ENCODE results near the gene CDON.

CDON gene

GRCh38 chr11:125945797-125946520 is 116.7 kb downstream of the CDON start, which contains the start of gene VSIG10L2:
VSIG10L2 (plus strand) TSS chr11:125946044; CDS start chr11:125946056, 12 bp downstream.
- no peaks in the 10 kb centered on the region for H3K9me3 ChIP-seq (ENCODE audit: insufficient read depth, low read depth, low read length)
- H4K20me1 ChIP-seq (ENCODE audit: insufficient read depth, low read length, poor library complexity, severe bottlenecking), result no peaks in the 10 kb centered on the region
- no peak within 1 kb of the TSS for H3K4me3 ChIP-seq (ENCODE audit: low read length, poor library complexity, severe bottlenecking)
- H3K9ac ChIP-seq (ENCODE audit: low read depth, low read length, poor library complexity, severe bottlenecking), result no peak within 1 kb of the TSS
- no peaks in the 10 kb centered on the region for H3K9me2 ChIP-seq (replicated peaks; ENCODE audit: low read depth, low read length)
- no peaks in the 10 kb centered on the region for H3K4me1 ChIP-seq (ENCODE audit: insufficient read depth, low read length, poor library complexity, severe bottlenecking)
- no peaks in the 10 kb centered on the region for H3K36me3 ChIP-seq (ENCODE audit: insufficient read depth, low read length)
- no peak within 1 kb of the TSS for H2AFZ ChIP-seq (ENCODE audit: low read length)
- H3K79me2 ChIP-seq (ENCODE audit: insufficient read depth, low read length), result no peaks in the 10 kb centered on the region
- H3K4me2 ChIP-seq (ENCODE audit: low read depth, low read length, poor library complexity, severe bottlenecking), result no peak within 1 kb of the TSS
- TF ChIP-seq EZH2phosphoT487 (IDR thresholded peaks at IDR 0.05; ENCODE audit: borderline replicate concordance) (no peak), CTCF (conservative IDR thresholded peaks at IDR 0.05; ENCODE audit: low read length) (no peak)
- no peaks in the 10 kb centered on the region for H3K27me3 ChIP-seq (ENCODE audit: insufficient read depth, low read length, poor library complexity, severe bottlenecking)
- H3F3A ChIP-seq (ENCODE audit: low read depth), result no peaks in the 10 kb centered on the region

GRCh38 chr11:125945011-125945796 is 117.5 kb downstream of the CDON start:
- H3K4me1 ChIP-seq (ENCODE audit: insufficient read depth, low read length, poor library complexity, severe bottlenecking), result no peaks in the 10 kb centered on the region
- H3K9ac ChIP-seq (ENCODE audit: low read depth, low read length, poor library complexity, severe bottlenecking), result no peak overlapping the region
- TF ChIP-seq CTCF (conservative IDR thresholded peaks at IDR 0.05; ENCODE audit: low read length) (no peak), EZH2phosphoT487 (IDR thresholded peaks at IDR 0.05; ENCODE audit: borderline replicate concordance) (no peak)
- H3K9me2 ChIP-seq (replicated peaks; ENCODE audit: low read depth, low read length), result no peaks in the 10 kb centered on the region
- no peaks in the 10 kb centered on the region for H3K9me3 ChIP-seq (ENCODE audit: insufficient read depth, low read depth, low read length)
- H3K27me3 ChIP-seq (ENCODE audit: insufficient read depth, low read length, poor library complexity, severe bottlenecking), result no peaks in the 10 kb centered on the region
- no peaks in the 10 kb centered on the region for H4K20me1 ChIP-seq (ENCODE audit: insufficient read depth, low read length, poor library complexity, severe bottlenecking)
- no peak overlapping the region for H3K4me3 ChIP-seq (ENCODE audit: low read length, poor library complexity, severe bottlenecking)
- no peaks in the 10 kb centered on the region for H3K79me2 ChIP-seq (ENCODE audit: insufficient read depth, low read length)
- no peaks in the 10 kb centered on the region for H3K36me3 ChIP-seq (ENCODE audit: insufficient read depth, low read length)
- H3F3A ChIP-seq (ENCODE audit: low read depth), result no peaks in the 10 kb centered on the region
- no peak overlapping the region for H2AFZ ChIP-seq (ENCODE audit: low read length)
- H3K4me2 ChIP-seq (ENCODE audit: low read depth, low read length, poor library complexity, severe bottlenecking), result no peak overlapping the region

GRCh38 chr11:125944350-125945010 is 118.2 kb downstream of the CDON start:
- no peaks in the 10 kb centered on the region for H3F3A ChIP-seq (ENCODE audit: low read depth)
- H3K9me3 ChIP-seq (ENCODE audit: insufficient read depth, low read depth, low read length), result no peaks in the 10 kb centered on the region
- H2AFZ ChIP-seq (ENCODE audit: low read length), result no peak overlapping the region
- no peak overlapping the region for H3K9ac ChIP-seq (ENCODE audit: low read depth, low read length, poor library complexity, severe bottlenecking)
- TF ChIP-seq CTCF (conservative IDR thresholded peaks at IDR 0.05; ENCODE audit: low read length) (no peak), EZH2phosphoT487 (IDR thresholded peaks at IDR 0.05; ENCODE audit: borderline replicate concordance) (no peak)
- no peaks in the 10 kb centered on the region for H3K4me1 ChIP-seq (ENCODE audit: insufficient read depth, low read length, poor library complexity, severe bottlenecking)
- H3K4me3 ChIP-seq (ENCODE audit: low read length, poor library complexity, severe bottlenecking), result no peak overlapping the region
- no peaks in the 10 kb centered on the region for H4K20me1 ChIP-seq (ENCODE audit: insufficient read depth, low read length, poor library complexity, severe bottlenecking)
- H3K79me2 ChIP-seq (ENCODE audit: insufficient read depth, low read length), result no peaks in the 10 kb centered on the region
- no peaks in the 10 kb centered on the region for H3K36me3 ChIP-seq (ENCODE audit: insufficient read depth, low read length)
- no peaks in the 10 kb centered on the region for H3K27me3 ChIP-seq (ENCODE audit: insufficient read depth, low read length, poor library complexity, severe bottlenecking)
- H3K4me2 ChIP-seq (ENCODE audit: low read depth, low read length, poor library complexity, severe bottlenecking), result no peak overlapping the region
- H3K9me2 ChIP-seq (replicated peaks; ENCODE audit: low read depth, low read length), result no peaks in the 10 kb centered on the region
